ENCODE data around the gene HGD. TPM values are rescaled to one million over a fixed set of nuclear protein-coding genes. Genes with fewer than 3 reads are reported as not detected.
"Not testable (repeated sequence)": the region's sequence is repeated elsewhere in the genome, so short reads cannot be mapped to it uniquely, and the experiment has no call there.

The HGD gene
- not detected for total RNA-seq

GRCh38 chr3:120682095-120682681 is at the start of gene HGD:
HGD (minus strand) TSS chr3:120682239; CDS start chr3:120682111, 128 bp downstream.
- 88 to 94% methylated on average over 5 of the region's 5 CpGs for WGBS, 2 donors
- TF ChIP-seq POLR2A (IDR thresholded peaks at IDR 0.05) (no peak), CTCF (IDR thresholded peaks at IDR 0.05) (no peak)
- intact Hi-C loops (cut with DNase I; ENCODE audit: low total_unique reads), result no loop called here
- H3K4me3 ChIP-seq (ENCODE audit: low read depth, poor library complexity, severe bottlenecking), result no peak within 1 kb of the TSS
- no peak for DNase-seq (ENCODE audit: low spot score in 2 of 2)

DNA sequence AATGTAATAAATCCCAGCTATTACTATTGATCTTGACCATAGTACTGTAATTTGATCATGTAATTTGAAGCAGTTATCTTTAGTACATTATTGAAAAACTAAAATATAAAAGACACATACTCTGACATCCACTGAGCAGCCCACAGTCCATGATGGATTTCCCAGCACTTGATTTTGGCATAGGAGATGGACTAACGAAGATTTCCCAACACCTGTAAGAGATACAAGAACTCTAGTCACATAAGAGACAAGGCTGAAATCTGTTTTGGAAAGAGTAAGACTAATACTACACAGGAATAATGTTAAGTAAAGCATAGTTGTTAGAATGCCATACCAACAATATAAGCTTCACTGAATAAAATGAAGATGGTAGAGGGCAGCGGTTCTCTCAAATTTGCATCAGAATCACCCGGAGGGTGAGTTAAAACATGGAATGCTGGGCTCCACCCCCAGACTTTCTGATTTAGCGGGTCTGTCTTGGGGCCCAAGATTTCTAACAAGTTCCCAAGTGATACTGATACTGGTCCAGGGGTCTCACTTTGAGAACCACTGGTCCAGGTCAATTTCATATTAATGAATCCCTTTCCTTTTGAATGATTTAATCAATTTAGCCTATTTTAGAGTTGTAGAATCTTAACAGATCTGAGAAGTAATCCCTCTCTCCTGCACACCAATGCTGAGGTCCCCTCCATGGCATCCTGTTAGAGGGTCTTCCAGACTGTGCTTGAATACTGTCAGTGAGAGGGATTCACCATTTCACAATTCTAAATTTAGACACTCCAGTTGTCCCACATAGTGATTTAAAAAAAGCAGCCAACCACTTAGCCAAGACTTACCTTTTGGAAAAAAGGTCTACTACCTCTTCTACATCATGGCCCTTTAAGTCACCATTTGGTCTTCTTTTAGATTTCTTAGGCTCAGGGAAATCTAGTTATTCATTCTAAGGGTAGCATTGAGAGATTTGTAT is 48.8 kb upstream of the HGD start:
- no peak for TF ChIP-seq POLR2A (IDR thresholded peaks at IDR 0.05)
- no peak for TF ChIP-seq CTCF (IDR thresholded peaks at IDR 0.05)
- no peak for DNase-seq (ENCODE audit: low spot score in 2 of 2)
- no peak overlapping the region for H3K4me3 ChIP-seq (ENCODE audit: low read depth, poor library complexity, severe bottlenecking)
- 85 to 92% methylated on average over 4 of the region's 4 CpGs for WGBS, 2 donors
- intact Hi-C loops (cut with DNase I; ENCODE audit: low total_unique reads), result no loop called here

DNA sequence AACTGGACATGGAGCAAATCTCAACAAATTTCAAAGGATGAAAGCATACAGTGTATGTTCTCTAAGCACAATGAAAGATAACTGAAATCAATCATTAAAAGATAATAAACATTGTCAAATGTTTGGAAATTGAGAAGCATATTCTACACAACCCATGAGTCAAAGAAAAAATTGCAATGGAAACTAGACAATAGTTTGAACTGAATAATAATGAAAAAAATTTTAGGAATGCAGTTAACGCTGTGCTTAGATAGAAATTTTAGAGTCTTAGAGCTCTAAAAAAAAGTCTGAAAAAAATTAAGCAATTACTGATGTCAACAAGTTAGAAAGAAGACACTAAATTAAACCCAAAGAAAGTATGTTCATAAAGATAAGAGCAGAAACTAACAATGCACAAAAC is 44.8 kb upstream of the HGD start:
- H3K4me3 ChIP-seq (ENCODE audit: low read depth, poor library complexity, severe bottlenecking), result no peak overlapping the region
- intact Hi-C loops (cut with DNase I; ENCODE audit: low total_unique reads), result no loop called here
- WGBS, 2 donors, result 69 to 84% methylated on average over 1 of the region's 1 CpG
- TF ChIP-seq POLR2A (IDR thresholded peaks at IDR 0.05) (no peak), CTCF (IDR thresholded peaks at IDR 0.05) (no peak)
- DNase-seq (ENCODE audit: low spot score in 2 of 2), result no peak

DNA sequence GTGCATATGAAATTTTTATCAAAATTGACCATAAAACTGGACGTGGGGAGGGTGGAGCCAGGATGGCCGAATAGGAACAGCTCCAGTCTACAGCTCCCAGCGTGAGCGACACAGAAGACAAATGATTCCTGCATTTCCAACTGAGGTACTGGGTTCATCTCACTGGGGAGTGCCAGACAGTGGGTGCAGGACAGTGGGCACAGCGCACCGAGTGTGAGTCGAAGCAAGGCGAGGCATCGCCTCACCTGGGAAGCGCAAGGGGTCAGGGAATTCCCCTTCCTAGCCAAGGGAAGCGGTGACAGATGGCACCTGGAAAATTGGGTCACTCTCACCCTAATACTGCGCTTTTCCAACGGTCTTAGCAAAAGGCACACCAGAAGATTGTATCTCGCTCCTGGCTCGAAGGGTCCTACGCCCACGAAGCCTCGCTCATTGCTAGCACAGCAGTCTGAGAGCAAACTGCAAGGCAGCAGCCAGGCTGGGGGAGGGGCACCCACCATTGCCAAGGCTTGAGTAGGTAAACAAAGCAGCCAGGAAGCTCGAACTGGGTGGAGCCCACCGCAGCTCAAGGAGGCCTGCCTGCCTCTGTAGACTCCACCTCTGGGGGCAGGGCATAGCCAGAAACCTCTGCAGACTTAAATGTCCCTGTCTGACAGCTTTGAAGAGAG is 37.3 kb upstream of the HGD start:
- intact Hi-C loops (cut with DNase I; ENCODE audit: low total_unique reads); H3K4me3 ChIP-seq (ENCODE audit: low read depth, poor library complexity, severe bottlenecking): not testable (repeated sequence)
- WGBS, 2 donors, result 71 to 80% methylated on average over 19 to 20 of the region's 20 CpGs
- peak; percentile 27 to 89 for DNase-seq (ENCODE audit: low spot score in 2 of 2)

DNA sequence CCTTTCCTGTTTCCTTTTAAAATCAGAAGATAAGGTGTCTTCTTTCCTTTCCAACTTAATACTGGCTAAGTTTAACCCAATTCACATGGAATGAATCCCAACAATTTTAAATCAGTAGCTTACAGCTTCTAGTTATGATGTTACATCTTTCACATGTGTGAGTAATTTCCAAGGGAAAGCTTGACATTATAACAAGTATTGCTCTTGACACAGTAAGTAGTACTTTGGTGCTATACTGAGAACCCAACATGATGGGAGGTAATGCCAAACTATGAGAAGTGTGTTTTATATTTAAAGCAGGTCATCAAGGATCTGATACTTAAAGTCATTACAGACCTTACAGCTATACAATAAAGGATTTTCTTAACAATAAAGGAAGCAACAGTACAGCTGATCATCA is 31.2 kb upstream of the HGD start:
- no peak overlapping the region for H3K4me3 ChIP-seq (ENCODE audit: low read depth, poor library complexity, severe bottlenecking)
- DNase-seq (ENCODE audit: low spot score in 2 of 2), result no peak
- TF ChIP-seq CTCF (IDR thresholded peaks at IDR 0.05), result no peak
- TF ChIP-seq POLR2A (IDR thresholded peaks at IDR 0.05), result no peak
- intact Hi-C loops (cut with DNase I; ENCODE audit: low total_unique reads), result no loop called here

DNA sequence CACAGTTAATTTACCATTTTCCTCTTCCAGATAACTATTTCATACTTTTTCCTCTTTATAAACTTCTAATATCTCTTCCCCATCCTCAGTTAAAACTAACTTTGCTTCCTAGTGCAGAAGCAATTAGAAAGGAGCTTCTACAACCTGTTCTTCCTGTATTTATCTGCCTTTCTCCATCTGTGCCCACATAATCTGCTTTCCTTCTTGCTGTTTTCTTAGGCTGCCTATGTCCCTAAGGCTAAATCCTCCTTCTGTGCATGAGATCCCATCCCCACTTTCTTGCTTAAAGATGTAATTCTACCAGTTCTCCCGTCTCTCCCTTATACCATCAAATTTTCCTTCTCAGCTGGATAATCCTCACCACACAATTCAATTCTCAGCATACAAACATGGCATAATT is 28.3 kb upstream of the HGD start:
- TF ChIP-seq CTCF (IDR thresholded peaks at IDR 0.05) (no peak), POLR2A (IDR thresholded peaks at IDR 0.05) (no peak)
- no peak overlapping the region for H3K4me3 ChIP-seq (ENCODE audit: low read depth, poor library complexity, severe bottlenecking)
- DNase-seq (ENCODE audit: low spot score in 2 of 2), result no peak
- 89 to 92% methylated on average over 1 of the region's 1 CpG for WGBS, 2 donors
- intact Hi-C loops (cut with DNase I; ENCODE audit: low total_unique reads), result no loop called here
